GM19467 (cell line): Measurements from ENCODE around the gene CXCL16.

Source experiments
- ATAC-seq: cut with Tn5 transposase; IDR thresholded peaks from one replicate; pipeline ENCODE4 v1.9.1; 2021; ENCODE audit warnings: mild to moderate bottlenecking, moderate library complexity; ENCODE audit not compliant: unreplicated experiment

CXCL16 gene

DNA sequence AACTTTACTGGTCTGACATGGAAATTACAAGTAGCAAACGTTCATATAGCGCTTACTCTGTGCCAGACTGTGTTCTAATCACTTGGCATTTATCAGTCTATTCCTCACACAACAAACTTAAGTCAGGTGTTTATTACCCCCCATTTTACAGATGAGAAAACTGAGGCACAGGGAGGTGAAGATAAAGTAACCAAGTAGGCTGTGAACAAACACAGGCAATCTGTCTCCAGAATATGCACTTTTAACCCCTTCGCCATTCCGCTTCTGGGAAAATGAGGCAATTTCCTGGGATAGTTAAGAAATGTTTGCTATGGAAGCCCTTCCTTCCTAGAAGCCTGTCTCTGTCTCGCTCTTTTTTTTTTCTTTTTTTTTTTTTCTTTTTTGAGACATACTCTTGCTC is 12.2 kb upstream of the CXCL16 start:
- ATAC-seq, result no peak

DNA sequence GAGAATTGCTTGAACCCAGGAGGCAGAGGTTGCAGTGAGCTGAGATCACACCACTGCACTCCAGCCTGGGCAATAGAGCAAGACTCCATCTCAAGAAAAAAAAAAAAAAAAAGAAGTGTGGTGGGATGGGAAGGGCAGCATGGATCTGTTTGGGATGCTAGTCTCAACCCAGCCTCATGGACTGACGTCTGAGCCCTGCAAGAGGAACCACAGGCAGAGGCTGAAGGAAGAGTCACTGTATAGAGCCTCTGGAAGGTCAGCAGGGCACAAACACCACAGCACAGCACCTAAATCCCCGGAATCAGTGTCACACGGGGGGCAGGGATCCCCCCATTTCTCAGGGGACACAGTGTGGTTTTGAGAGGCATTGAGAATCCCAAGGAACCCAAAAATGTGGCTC is 10.9 kb upstream of the CXCL16 start:
- ATAC-seq, result no peak

DNA sequence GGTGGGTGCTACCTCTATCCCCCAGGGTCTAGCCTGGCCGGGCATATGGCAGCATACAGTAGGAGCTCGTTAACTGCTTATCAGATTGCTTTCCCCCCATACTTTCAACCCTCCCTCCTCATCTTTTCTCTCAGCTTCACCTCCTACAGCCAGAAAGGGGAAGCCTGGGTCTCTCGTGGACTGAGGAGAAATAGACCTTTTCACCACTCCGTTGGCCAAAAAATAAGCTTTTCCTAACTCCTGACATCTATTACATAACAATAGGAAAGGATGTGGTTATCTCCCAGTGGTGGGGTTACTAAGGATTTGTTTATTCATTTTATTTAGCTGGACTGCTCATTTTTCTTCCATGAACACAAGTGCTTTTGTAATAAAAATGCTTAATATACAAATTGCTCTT is 9.0 kb upstream of the CXCL16 start:
- no peak for ATAC-seq

DNA sequence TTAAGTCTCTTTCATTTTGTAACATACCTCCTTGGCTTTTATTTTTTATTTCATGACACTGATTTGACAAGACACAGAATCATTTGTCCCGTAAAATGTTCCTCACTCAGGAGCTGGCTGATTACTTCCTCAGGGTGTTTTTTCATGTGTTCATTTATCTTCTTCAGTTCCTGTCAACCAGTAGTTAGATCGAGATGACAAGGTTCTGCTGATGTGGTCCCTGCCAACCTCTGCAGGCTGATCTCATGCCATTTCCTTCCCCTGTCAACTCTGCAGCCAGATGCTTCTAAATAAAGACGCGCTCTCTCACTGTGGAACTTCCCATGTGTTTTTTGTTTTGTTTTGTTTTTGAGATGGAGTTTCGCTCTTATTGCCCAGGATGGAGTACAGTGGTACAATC is 8.1 kb upstream of the CXCL16 start:
- ATAC-seq, result no peak

DNA sequence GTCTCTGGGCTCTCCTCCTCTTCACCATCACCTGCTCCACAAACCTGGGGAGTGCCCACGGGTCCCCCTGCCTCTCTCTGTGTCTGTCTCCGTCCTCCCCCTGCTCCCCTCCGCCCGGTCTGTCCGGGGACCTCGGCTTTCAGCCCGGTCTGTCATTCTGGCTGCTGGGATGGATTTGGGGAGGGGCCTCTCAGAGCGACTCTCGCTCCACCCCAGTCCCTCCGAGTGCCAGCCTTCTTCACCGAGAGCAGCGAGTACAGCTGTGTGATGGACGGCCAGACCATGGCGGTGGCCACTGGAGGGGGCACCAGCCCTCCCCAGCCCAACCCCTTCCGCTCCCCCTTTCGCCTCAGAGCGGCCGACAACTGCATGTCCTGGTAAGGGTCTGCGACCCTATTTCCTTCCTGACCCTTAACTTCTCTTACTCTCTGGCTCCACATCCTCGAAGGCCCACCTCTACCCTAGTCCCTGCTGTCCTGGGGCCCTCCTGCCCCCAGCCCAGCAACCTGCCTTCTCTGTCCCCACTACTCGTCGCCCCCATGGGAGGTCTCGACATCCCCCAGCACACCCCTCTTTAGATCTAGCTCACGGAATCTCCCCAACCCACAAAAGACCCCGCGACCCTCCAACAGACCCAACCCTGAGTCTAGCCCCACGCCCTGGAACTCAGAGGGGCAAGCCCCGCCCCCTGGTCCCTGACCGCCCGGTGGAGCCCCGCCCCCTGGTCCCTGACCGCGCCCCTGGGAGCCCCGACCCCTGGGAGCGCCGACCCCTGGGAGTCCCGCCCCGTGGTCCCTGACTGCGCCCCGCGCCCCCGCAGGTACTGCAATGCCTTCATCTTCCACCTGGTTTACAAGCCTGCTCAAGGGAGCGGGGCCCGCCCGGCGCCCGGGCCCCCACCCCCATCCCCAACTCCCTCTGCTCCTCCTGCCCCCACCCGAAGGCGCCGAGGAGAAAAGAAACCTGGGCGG is 5.6 kb upstream of the CXCL16 start:
- no peak for ATAC-seq

DNA sequence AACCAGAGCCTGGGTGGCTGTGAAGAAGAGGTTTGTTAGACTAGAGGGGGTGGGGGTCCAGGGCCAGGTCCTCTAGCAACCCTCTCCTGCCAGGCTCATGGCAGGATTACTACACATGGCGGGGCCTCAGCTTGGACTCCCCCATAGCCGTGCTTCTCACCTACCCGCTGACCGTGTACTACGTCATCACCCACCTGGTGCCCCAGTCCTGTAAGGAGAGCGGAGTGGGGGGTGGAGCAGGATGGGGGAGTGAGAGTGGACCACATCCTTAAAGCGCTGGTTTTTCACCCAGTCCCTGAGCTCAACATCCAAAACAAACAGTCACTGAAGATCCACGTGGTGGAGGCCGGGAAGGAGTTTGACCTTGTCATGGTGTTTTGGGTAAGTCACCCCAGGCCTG is 4.2 kb upstream of the CXCL16 start:
- no peak for ATAC-seq

DNA sequence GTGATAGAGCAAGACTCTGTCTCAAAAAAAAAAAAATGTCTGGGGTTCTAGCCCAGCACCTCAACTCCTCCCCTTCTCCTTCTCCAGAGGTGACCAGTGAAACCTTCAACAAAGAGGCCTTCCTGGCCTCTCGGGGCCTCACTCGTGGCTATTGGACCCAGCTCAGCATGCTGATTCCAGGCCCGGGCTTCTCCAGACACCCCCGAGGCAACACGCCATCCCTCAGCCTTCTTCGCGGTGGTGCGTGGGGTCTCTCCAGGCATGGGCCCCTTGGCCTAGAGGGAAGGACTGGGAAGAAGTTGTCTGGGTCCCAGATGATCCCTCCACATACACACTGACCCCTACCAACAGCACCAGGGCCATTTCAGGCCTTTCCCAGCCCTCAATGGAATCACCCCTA is 3.5 kb upstream of the CXCL16 start:
- no peak for ATAC-seq

DNA sequence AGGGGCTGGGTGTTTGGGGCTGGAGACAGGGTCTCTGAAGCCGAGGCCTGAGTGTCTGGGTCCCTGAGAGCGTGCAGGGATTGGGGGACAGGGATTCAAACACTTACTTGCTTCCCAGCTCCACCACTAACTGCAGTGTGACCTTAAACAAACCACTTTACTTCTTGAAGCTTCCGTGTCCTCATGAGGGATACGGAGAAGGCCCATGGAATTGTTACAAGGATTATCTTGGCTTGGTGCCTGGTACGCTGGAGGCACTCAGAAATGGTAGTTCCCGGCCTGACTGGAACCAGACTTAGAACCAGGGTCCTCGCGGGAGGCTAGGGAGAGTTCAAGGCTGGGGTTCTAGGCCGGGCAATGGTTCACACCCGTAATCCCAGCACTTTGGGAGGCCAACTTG is 2.9 kb upstream of the CXCL16 start:
- no peak for ATAC-seq

DNA sequence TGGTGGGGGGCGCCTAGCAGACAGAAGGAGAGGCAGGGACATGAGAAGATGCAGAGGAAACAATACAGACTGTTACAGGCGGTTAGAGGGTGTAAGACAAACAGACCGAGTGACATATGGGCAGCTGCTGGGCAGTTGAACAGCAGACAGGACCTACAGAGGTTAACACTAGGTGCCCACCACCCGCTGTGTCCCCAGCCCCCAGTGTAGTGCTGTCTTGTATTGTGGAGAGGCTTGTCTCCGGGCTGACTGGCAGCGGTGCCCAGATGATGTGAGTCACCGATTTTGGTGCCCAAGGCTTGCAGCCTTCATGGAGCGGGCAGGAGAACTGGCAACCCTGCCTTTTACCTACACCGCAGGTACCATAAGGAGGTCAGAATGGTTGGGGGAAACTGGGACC is 2.4 kb upstream of the CXCL16 start:
- ATAC-seq, result no peak

DNA sequence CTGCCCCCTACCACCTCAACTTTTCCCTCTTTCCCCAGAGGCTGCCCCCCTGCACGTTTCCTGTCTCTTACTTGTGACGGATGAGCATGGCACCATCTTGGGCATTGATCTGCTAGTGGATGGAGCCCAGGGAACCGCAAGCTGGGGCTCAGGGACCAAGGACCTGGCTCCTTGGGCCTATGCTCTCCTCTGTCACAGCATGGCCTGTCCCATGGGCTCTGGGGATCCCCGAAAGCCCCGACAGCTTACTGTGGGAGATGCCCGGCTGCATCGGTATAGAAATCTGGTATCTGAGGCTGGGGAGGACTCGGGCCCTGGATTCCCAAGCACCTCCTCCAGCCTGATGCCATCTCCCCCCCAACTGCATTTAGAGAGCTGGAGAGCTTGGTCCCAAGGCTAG is 1.8 kb upstream of the CXCL16 start:
- no peak for ATAC-seq

DNA sequence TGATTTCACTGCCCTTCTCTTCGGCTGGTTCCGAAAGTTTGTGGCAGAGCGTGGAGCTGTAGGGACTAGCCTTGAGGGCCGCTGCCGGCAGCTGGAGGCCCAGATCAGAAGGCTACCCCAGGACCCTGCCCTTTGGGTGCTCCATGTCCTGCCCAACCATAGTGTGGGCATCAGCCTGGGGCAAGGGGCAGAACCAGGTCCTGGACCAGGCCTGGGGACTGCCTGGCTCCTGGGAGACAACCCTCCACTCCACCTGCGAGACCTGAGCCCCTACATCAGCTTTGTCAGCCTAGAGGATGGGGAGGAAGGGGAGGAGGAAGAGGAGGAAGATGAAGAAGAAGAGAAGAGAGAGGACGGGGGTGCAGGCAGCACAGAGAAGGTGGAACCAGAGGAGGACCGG is 856 bp upstream of the CXCL16 start:
- ATAC-seq, result no peak

DNA sequence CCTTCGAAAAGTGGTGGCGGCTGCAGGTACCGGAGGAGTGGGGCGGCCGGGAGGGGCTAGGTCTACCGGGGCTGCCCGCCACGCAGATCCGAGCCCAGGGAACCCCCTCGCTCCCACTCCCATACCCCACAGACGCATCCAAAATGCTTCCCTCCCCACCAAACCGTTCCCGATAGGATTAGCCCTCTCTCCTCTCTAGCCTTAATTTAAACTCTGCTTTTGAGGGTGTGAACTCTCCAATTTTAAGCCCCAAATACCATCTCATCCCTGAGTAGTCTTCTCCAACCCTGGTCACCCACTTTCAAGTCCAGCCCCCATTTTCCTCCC is 260 bp upstream of the CXCL16 start:
- no peak for ATAC-seq

DNA sequence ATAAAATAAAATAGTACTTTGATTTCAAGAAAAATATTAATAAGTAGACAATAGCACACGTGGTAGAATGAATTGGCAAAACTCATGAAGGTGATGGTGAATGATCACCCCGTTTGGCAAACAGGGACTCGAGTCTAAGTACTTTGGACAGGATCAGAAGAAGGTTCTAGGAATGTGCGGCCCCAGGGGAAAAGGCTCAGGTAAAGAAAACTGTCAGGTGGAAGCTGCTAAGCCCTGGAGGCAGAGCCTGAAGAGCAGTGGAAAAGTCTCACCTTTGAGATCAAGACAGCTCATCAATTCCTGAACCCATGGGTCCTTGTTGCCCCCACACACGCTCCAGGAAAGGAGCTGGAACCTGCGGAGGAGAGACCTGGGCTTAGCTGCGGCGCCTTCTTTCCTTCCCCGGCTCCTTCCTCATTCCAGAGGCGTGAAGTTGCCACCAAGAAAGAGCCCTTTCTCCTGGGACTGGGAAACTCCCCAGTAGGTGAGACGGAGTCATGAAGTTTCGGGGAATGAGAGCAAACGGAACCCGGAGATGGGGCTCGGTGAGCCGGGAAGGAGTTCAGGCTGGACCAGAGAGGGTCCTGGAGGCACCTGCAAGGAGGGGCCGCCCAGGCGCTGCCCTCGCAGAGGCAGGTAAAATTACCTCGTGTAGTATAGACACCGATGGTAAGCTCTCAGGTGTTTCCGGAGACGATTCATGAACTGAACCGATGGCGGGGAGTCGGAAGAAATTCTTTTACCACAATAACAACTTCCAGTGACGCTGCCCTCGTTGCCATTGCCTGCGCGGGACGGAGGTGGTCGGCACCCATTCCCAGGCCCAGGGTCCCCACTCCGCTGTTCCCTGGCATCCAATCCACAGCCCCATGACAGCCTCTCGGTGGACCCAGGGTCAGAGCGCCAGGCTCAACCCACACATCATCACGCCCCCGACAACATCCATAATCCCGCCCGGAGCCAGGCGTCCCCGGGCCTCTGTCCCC is 1.3 kb downstream of the CXCL16 start:
- ATAC-seq, result no peak

DNA sequence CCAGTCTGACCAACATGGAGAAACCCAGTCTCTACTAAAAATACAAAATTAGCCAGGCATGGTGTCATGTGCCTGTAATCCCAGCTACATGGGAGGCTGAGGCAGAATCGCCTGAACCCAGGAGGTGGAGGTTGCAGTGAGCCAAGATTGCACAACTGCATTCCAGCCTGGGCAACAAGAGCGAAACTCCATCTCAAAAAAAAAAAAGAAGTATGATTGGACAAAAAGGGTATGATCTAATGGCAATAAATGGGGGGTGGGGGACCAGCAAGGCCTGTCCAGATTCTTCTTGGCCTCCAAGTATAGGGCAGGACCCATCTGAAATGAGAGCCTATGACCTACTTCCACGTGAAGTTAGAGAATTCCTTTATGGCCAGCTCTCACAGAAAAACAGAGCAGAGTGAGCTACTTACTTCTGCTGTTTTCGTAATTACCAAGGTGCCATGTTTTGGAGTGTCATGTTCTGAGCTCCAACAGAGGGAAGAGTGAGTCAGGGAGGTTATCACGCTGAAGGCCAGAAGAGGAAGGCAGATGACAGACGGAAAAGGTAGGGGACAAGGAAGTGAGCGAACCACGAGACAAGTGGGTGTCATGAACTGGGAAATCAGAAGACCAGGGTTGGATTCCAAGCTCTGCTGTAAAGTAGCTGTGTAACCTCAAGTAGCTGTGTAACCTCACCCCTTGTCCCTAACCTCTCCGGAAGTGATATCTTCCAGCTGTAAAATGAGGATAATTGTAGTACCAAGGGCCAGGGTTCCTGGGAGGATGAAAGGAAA is 3.7 kb downstream of the CXCL16 start:
- no peak for ATAC-seq

DNA sequence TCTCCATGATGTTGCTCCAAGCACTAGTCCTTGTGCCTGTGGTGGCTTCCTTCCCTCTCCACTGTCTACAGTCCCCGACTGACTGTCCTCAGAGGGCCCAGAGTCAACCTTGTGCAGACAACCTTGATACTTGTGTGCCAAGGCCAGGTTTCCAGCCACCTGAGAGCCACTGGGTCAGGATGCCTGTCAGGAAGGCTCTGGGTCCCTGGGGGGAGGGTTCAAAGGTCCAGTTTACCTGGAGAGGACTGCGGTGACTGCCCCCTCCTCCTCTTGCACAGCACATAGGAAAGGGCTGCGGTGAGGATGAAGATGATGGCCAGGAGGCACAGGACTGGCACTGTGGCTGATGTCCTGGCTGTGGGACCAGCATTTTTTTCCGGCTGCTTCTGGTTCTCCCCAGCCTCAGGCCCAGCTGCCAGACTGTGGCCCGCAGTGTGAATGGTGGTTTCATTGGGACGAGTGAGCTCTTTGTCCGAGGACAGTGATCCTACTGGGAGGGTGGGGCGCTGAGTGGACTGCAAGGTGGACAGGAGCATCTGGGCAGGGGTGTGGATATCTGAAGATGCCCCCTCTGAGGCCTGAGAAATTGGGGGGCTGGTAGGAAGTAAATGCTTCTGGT is 4.8 kb downstream of the CXCL16 start:
- ATAC-seq, result no peak

DNA sequence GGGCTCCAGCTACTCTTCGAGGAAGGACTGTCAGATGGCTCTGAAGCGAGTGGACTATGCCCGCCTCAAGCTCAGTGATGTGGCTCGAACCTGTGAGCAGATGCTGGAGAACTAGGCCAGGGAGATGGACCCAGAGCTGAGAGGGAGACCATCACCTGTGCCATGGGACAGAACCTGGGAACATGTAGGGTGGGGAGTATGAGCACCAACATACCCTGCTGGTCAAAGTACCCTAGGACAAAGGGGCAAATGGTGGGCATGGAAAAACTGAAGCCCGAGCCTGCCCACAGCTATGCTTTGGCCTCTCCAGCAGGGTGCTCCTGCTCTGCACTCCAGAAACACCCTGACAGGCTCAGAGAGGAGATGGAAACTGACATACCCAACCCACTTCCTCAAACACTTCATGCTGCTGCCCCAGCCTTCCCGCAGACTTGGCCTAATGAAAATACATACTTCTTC is 6.6 kb downstream of the CXCL16 start:
- ATAC-seq, result no peak

DNA sequence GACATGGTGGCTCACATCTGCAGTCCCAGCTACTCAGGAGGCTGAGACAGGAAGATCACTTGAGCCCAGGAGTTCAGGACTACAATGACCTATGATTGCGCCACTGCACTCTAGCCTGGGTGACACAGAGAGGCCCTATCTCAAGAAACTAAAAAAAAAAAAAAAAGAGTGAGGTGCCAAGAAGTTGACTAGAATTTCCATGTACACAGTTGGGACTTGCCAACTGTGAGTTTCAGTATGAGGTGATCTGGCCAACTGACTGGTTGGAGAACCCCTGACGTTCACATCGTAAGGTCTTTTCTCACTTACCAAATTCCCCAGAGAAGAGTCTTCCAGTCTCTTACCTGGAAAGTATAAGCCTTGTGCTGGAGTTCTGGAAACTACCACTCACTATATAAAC is 11.6 kb downstream of the CXCL16 start:
- no peak for ATAC-seq

DNA sequence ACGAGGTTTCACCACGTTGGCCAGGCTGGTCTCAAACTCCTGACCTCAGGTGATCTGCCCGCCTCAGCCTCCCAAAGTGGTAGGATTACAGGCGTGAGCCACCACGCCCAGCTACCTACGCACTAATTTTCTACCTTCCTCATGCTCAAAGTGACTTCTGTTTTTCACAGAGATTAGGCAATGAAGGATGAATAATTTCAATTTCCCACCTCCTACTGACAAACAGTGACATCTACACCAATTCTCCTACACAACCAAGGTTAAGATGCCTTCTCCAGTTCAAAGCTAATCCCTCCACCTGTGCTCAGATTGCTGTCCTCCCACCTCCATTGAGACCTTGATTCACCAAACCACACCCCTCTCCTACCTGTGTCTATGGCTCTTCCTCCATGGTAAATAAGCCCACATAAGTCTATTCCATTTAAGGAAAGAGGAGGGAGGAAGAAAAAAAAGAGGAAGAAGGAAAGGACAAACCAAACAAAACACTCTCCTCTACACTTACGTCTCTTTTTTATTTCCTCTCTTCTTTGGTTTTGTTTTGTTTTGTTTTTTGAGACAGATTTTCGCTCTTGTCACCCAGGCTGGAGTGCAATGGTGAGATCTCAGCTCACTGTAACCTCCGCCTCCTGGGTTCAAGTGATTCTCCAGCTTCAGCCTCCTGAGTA is 13.9 kb downstream of the CXCL16 start:
- ATAC-seq, result no peak

DNA sequence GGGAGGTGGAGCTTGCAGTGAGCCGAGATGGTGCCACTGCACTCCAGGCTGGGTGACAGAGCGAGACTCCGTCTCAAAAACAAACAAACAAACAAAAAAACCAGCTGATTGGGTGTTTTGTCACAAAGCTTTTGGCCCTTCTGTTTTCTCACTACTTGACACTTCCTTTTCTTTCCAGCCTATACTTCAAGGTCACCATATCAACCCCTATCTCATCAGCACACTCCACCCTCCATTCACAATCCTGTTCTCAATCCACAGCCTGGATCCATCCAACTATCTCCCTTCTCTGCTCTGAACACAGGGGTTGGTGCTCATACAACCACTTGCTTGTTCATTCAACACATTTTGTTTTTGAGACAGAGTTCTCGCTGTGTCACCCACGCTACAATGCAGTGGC is 15.1 kb downstream of the CXCL16 start:
- ATAC-seq, result no peak

DNA sequence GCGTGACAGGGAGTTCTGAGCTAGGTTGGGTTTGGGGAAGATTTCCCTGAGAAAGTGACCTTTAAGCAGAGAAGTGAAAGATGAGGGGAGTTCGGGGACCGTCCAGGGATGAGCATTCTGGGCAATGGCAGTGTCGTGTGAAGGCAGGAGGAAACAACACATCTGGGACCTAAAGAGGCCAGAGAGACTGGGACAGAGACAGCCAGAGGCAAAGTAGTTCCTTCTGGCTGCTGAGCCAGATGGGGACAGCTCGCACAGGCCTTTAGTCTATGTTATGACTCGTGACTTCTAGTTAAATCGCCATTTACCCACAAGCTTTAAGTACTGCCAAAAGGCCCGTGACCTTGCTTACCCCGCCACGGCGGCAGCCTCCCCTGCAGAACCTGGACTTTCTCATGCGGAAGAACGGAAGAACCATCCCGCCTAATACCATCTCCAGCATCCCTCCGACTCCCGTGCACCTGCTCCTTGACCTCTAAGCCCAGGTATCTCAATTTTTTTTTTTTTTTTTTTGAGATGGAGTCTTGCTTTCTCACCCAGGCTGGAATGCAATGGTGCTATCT is 17.0 kb downstream of the CXCL16 start:
- no peak for ATAC-seq
